Measurements from ENCODE around the gene SNX14.

DNA sequence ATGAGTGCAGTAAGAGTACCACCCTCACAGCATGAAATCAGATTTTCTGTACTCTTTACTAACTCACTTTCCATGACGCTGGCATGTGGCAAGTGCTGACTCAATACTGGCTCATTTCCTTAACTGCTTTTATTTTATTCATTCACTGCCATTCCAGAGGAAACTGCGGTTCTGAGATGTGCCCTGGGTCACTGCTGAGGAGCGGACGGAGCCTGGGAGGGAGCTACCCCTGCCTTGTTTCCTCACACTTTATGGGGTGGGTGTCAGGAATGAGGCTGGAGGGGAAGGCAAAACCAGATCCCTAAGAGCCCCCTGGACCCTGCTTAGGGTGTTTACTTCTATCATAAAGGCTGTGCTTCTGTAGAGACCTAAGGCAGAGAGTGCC lies 129.4 kb downstream of the SNX14 start:
- TF ChIP-seq, protein P1, sequence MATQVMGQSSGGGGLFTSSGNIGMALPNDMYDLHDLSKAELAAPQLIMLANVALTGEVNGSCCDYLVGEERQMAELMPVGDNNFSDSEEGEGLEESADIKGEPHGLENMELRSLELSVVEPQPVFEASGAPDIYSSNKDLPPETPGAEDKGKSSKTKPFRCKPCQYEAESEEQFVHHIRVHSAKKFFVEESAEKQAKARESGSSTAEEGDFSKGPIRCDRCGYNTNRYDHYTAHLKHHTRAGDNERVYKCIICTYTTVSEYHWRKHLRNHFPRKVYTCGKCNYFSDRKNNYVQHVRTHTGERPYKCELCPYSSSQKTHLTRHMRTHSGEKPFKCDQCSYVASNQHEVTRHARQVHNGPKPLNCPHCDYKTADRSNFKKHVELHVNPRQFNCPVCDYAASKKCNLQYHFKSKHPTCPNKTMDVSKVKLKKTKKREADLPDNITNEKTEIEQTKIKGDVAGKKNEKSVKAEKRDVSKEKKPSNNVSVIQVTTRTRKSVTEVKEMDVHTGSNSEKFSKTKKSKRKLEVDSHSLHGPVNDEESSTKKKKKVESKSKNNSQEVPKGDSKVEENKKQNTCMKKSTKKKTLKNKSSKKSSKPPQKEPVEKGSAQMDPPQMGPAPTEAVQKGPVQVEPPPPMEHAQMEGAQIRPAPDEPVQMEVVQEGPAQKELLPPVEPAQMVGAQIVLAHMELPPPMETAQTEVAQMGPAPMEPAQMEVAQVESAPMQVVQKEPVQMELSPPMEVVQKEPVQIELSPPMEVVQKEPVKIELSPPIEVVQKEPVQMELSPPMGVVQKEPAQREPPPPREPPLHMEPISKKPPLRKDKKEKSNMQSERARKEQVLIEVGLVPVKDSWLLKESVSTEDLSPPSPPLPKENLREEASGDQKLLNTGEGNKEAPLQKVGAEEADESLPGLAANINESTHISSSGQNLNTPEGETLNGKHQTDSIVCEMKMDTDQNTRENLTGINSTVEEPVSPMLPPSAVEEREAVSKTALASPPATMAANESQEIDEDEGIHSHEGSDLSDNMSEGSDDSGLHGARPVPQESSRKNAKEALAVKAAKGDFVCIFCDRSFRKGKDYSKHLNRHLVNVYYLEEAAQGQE (IDR thresholded peaks at IDR 0.05; ENCODE audit: insufficient read depth in 1 of 2, low read depth in 2 of 2, low read length in 2 of 2), result no peak
- no peak for TF ChIP-seq POLR2AphosphoS5 (IDR thresholded peaks at IDR 0.05; ENCODE audit: low read depth, low read length)

Measured in PFSK-1 (cell line).